IMR-90 (cell line): ENCODE results near the gene CDH22. TPM values are rescaled to one million over a fixed set of nuclear protein-coding genes. Genes with fewer than 3 reads are reported as not detected.

Experiments
- ATAC-seq: fragments of 200-7000 bp; cut with Tn5 transposase; 2 replicates; pipeline ENCODE4 v1.9.1; 2020; ENCODE audit warnings: low read depth, mild to moderate bottlenecking, moderate library complexity
- BruUV-seq: library from RNA; stranded (reverse); fragments of 400-500 nt; replicated peaks from 2 replicates; lab custom pipeline; 2021; lab: Mats Ljungman, UMichigan
- CTCF ChIA-PET: fragments of 300-600 bp; formaldehyde crosslinking; extraction: SDS; loops from one replicate; lab custom pipeline; 2021; ENCODE audit warnings: antibody characterized with exemption; lab: Yijun Ruan, JAX
- POLR2A ChIA-PET: fragments of 300-600 bp; sonication (Branson Sonifier 250); formaldehyde crosslinking; loops from one replicate; lab custom pipeline; 2022; ENCODE audit warnings: antibody characterized with exemption; ENCODE audit not compliant: unreplicated experiment; lab: Charles Lee
- DNase-seq: peaks from one replicate; pipeline ENCODE4 v3.0.0; 2013
- H2AFZ ChIP-seq: replicated peaks from 2 replicates; pipeline ENCODE3; 2013; ENCODE audit warnings: low read length, mild to moderate bottlenecking; ENCODE audit not compliant: poor library complexity
- H2AK5ac ChIP-seq: 2 replicates; pipeline ENCODE4 v1.6.1; 2013; ENCODE audit warnings: low read depth, low read length, inconsistent platforms
- H2AK9ac ChIP-seq: replicated peaks from 2 replicates; pipeline ENCODE3; 2013; ENCODE audit warnings: mild to moderate bottlenecking, low read depth, low read length, moderate library complexity; ENCODE audit not compliant: poor library complexity
- H2BK120ac ChIP-seq: 2 replicates; pipeline ENCODE4 v1.6.1; 2013; ENCODE audit warnings: low read depth, low read length, inconsistent platforms
- H2BK15ac ChIP-seq: 3 replicates; pipeline ENCODE4 v1.6.1; 2013; ENCODE audit warnings: low read depth, low read length, inconsistent platforms
- H2BK20ac ChIP-seq: 2 replicates; pipeline ENCODE4 v1.6.1; 2013; ENCODE audit warnings: low read depth, mild to moderate bottlenecking, inconsistent platforms, low read length, moderate library complexity
- H2BK5ac ChIP-seq: 2 replicates; pipeline ENCODE4 v1.6.1; 2013; ENCODE audit warnings: mild to moderate bottlenecking, low read depth, low read length, inconsistent platforms; ENCODE audit not compliant: poor library complexity, severe bottlenecking
- H3K14ac ChIP-seq: replicated peaks from 2 replicates; pipeline ENCODE4 v1.6.1; 2013; ENCODE audit warnings: low read depth, low read length, inconsistent platforms
- H3K18ac ChIP-seq: 2 replicates; pipeline ENCODE4 v1.6.1; 2013; ENCODE audit warnings: low read depth, low read length, control low read depth
- H3K23ac ChIP-seq: 2 replicates; pipeline ENCODE4 v1.6.1; 2013; ENCODE audit warnings: low read depth, low read length, inconsistent platforms
- H3K27ac ChIP-seq: 2 replicates; pipeline ENCODE4 v1.5.1; 2013; ENCODE audit warnings: mild to moderate bottlenecking, control low read depth, low read length; ENCODE audit not compliant: insufficient read depth
- H3K27me3 ChIP-seq: 2 replicates; pipeline ENCODE4 v1.6.1; 2013; ENCODE audit warnings: low read length; ENCODE audit not compliant: control insufficient read depth, insufficient read depth
- H3K36me3 ChIP-seq: 2 replicates; pipeline ENCODE4 v1.6.1; 2013; ENCODE audit warnings: low read length, mixed read lengths; ENCODE audit not compliant: control insufficient read depth, insufficient read depth
- H3K4ac ChIP-seq: 2 replicates; pipeline ENCODE4 v1.6.1; 2013; ENCODE audit warnings: low read depth, low read length, inconsistent platforms
- H3K4me1 ChIP-seq: 2 replicates; pipeline ENCODE4 v1.6.1; 2013; ENCODE audit warnings: low read length, mixed read lengths; ENCODE audit not compliant: control insufficient read depth, insufficient read depth
- H3K4me2 ChIP-seq: 2 replicates; pipeline ENCODE4 v1.6.1; 2013; ENCODE audit warnings: low read depth, mild to moderate bottlenecking, control low read depth, low read length, moderate library complexity
- H3K4me3 ChIP-seq: 2 replicates; pipeline ENCODE4 v1.5.1; 2013; ENCODE audit warnings: low read depth, mild to moderate bottlenecking, control low read depth, low read length, moderate library complexity; ENCODE audit not compliant: insufficient read depth
- H3K56ac ChIP-seq: 2 replicates; pipeline ENCODE4 v1.6.1; 2013; ENCODE audit warnings: low read length, inconsistent platforms; ENCODE audit not compliant: insufficient read depth; ENCODE audit errors: extremely low read depth
- H3K79me1 ChIP-seq, 2 experiments: 2 replicates each; pipeline ENCODE4 v1.6.1; 2013; ENCODE audit warnings: low read length in 2 of 2, inconsistent platforms in 1 of 2, low read depth in 1 of 2
- H3K9ac ChIP-seq: 2 replicates; pipeline ENCODE4 v1.6.1; 2013; ENCODE audit warnings: low read depth, low read length, control low read depth
- H3K9me1 ChIP-seq: 2 replicates; pipeline ENCODE4 v1.6.1; 2013; ENCODE audit warnings: low read length, inconsistent platforms; ENCODE audit not compliant: insufficient read depth
- H3K9me3 ChIP-seq: 2 replicates; pipeline ENCODE4 v1.6.1; 2013; ENCODE audit warnings: low read length; ENCODE audit not compliant: control insufficient read depth, insufficient read depth
- H4K20me1 ChIP-seq: 2 replicates; pipeline ENCODE4 v1.6.1; 2013; ENCODE audit warnings: low read length, inconsistent platforms; ENCODE audit not compliant: insufficient read depth
- H4K5ac ChIP-seq: 2 replicates; pipeline ENCODE4 v1.6.1; 2013; ENCODE audit warnings: mild to moderate bottlenecking, low read depth, low read length, control low read depth
- H4K8ac ChIP-seq, 2 experiments: 2 replicates each; pipeline ENCODE4 v1.6.1; 2013; ENCODE audit warnings: low read depth in 2 of 2, low read length in 2 of 2, control low read depth in 1 of 2, inconsistent platforms in 1 of 2
- H4K91ac ChIP-seq: 2 replicates; pipeline ENCODE4 v1.6.1; 2013; ENCODE audit warnings: low read depth, low read length, inconsistent platforms; ENCODE audit not compliant: insufficient read depth
- BHLHE40 ChIP-seq: fragments of 150-350 bp; IDR thresholded peaks from 2 replicates; pipeline ENCODE4 v1.6.1; 2016; ENCODE audit warnings: mild to moderate bottlenecking, low read depth, low read length
- CTCF ChIP-seq: conservative IDR thresholded peaks from 2 replicates; pipeline ENCODE4 v1.5.1; 2012; ENCODE audit warnings: mild to moderate bottlenecking, low read depth, low read length, improper control_type of control experiment
- ELK1 ChIP-seq: fragments of 150-350 bp; IDR thresholded peaks from 2 replicates; pipeline ENCODE4 v1.6.1; 2016; ENCODE audit warnings: low read depth, mild to moderate bottlenecking, low read length, moderate library complexity, borderline replicate concordance
- MAZ ChIP-seq: IDR thresholded peaks from 2 replicates; pipeline ENCODE4 v1.6.1; 2012; ENCODE audit warnings: low read depth, mild to moderate bottlenecking, low read length, improper control_type of control experiment, moderate library complexity, borderline replicate concordance
- MXI1 ChIP-seq: IDR thresholded peaks from 2 replicates; pipeline ENCODE4 v1.6.1; 2012; ENCODE audit warnings: low read depth, mild to moderate bottlenecking, low read length, moderate library complexity, borderline replicate concordance
- NFE2L2 ChIP-seq: fragments of 150-350 bp; IDR thresholded peaks from 2 replicates; pipeline ENCODE4 v1.6.1; 2016; ENCODE audit warnings: low read depth, mild to moderate bottlenecking, low read length
- POLR2A ChIP-seq: IDR thresholded peaks from 2 replicates; pipeline ENCODE4 v1.6.1; 2012; ENCODE audit warnings: mild to moderate bottlenecking, low read depth, low read length
- RAD21 ChIP-seq: IDR thresholded peaks from 2 replicates; pipeline ENCODE4 v1.6.1; 2012; ENCODE audit warnings: low read length, improper control_type of control experiment
- RCOR1 ChIP-seq: IDR thresholded peaks from 2 replicates; pipeline ENCODE4 v1.6.1; 2012; ENCODE audit warnings: mild to moderate bottlenecking, low read length, improper control_type of control experiment; ENCODE audit not compliant: insufficient replicate concordance
- SMC3 ChIP-seq: fragments of 150-350 bp; IDR thresholded peaks from 2 replicates; pipeline ENCODE4 v1.6.1; 2016; ENCODE audit warnings: low read depth, mild to moderate bottlenecking, antibody characterized with exemption, low read length, moderate library complexity
- WGBS, 2 experiments: methylation state at CpG; one replicate each; pipeline versions ENCODE4 v1.1.5 to v1.1.7; 2013; ENCODE audit warnings: missing lambda C conversion rate in 2 of 2; ENCODE audit not compliant: insufficient read length in 1 of 2; ENCODE audit errors: extremely low coverage in 2 of 2; 5-methylcytosine and 5-hydroxymethylcytosine counted together
- dilution Hi-C: fragments of 300-500 bp; cut with HindIII; formaldehyde crosslinking; loops from one replicate; pipeline ENCODE4 v1.14.3; 2018; ENCODE audit warnings: low sequenced_read_pairs; ENCODE audit not compliant: unreplicated experiment
- in situ Hi-C: fragments of 300-500 bp; cut with MboI; formaldehyde crosslinking; loops from 3 replicates; pipeline ENCODE4 v1.14.3; 2019; ENCODE audit warnings: low sequenced_read_pairs, inconsistent platforms, mixed read lengths
- intact Hi-C: fragments of 100-400 bp; cut with micrococcal nuclease; formaldehyde crosslinking; loops from 2 replicates; pipeline ENCODE4 v1.10.0; 2022
- polyA plus RNA-seq, 3 experiments: library from polyadenylated mRNA; depleted of rRNA; stranded (reverse); fragments of >200 nt; gene quantifications; 2 replicates each; pipeline ENCODE4 v1.2.3, GENCODE V29; 2012; ENCODE audit warnings: low replicate concordance in 1 of 3
- total RNA-seq: library from RNA; depleted of rRNA; stranded (reverse); fragments of >200 nt; gene quantifications from 2 replicates; pipeline ENCODE4 v1.2.3, GENCODE V29; 2012

The CDH22 gene
- total and polyA plus RNA-seq, 2 of the 4 experiments (the other 2 are of a cell fraction), result not detected

GRCh38 chr20:46255440-46256104 lies 52.7 kb downstream of the CDH22 start:
- intact Hi-C loops, result no loop called here
- Histone ChIP-seq H2BK120ac (no peak overlapping the region), H2AK5ac (no peak overlapping the region), H3K9me3 (peaks cover 2% of the 10 kb centered on the region; the same call in 1 of the 2 replicates), H3K23ac (no peak overlapping the region), H3K27ac (no peak overlapping the region), H2BK5ac (no peak overlapping the region), H3K4ac (no peak overlapping the region), H2AFZ (no peak overlapping the region), H3K27me3 (peaks cover 33% of the 10 kb centered on the region), H3K9me1 (no peaks in the 10 kb centered on the region), H3K4me3 (no peak overlapping the region), H3K18ac (no peak overlapping the region), H4K91ac (no peak overlapping the region), H3K4me1 (no peaks in the 10 kb centered on the region), H3K36me3 (no peaks in the 10 kb centered on the region), H3K9ac (no peak overlapping the region), H4K8ac (no peak overlapping the region), H4K20me1 (no peaks in the 10 kb centered on the region), H3K14ac (no peak overlapping the region), H4K5ac (no peak overlapping the region), H2AK9ac (no peak overlapping the region), H2BK20ac (no peak overlapping the region), H3K79me1 (no peaks in the 10 kb centered on the region), H3K56ac (no peak overlapping the region), H2BK15ac (no peak overlapping the region), H3K4me2 (no peak overlapping the region)
- dilution Hi-C loops, result no loop called here
- TF ChIP-seq BHLHE40 (no peak), SMC3 (no peak), CTCF (no peak), RAD21 (no peak), MAZ (no peak), POLR2A (no peak), RCOR1 (no peak), MXI1 (no peak), ELK1 (no peak), NFE2L2 (no peak)
- ATAC-seq, result no peak
- WGBS, 2 experiments, result 16% methylated on average over 2 of the region's 8 CpGs; no CpG with 5 or more reads in 1 of the 2 experiments
- CTCF ChIA-PET, result no interaction called here
- POLR2A ChIA-PET, result no interaction called here
- no TSS peak for BruUV-seq
- DNase-seq, result no peak
- in situ Hi-C loops, result no loop called here
